PC-3 (cell line): ENCODE measurements around the gene REELD1.

ENCODE experiments used
- EZH2 ChIP-seq: fragments of 300-600 bp; sonication (generic); IDR thresholded peaks from one replicate; pipeline ENCODE4 v1.6.1; 2017; ENCODE audit warnings: antibody characterized with exemption, mild to moderate bottlenecking, low read length; ENCODE audit not compliant: unreplicated experiment
- EZH2phosphoT487 ChIP-seq: fragments of 300-600 bp; sonication (generic); IDR thresholded peaks from 2 replicates; pipeline ENCODE4 v1.6.1; 2018; ENCODE audit warnings: mild to moderate bottlenecking, antibody characterized with exemption, low read length, borderline replicate concordance
- TF ChIP-seq, protein P1 (sequence below): fragments of 300-600 bp; sonication (generic); conservative IDR thresholded peaks from 2 replicates; pipeline ENCODE4 v1.5.1; 2017; ENCODE audit warnings: antibody characterized with exemption, low read depth, mild to moderate bottlenecking, low read length

DNA sequence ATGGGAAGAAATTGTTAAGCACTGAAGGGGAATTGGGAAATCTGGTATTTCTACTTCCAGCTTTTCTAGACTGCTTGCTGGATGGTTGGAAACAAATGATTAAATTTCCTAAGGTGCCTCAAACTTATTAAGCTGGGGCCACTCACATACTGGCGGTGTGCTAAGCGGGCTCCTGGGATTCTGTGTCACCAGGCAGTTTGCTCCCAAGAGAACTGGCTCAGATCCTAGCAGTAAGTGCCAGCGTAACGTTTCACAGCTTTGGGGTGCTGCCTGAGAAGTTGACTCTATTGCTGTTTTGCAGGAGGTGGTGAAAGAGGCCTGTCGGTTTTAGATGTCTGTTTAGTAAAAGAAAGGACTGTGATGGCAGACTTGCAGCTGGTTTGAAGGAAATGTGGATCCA, 6.9 kb upstream of the REELD1 start:
- TF ChIP-seq, protein P1, sequence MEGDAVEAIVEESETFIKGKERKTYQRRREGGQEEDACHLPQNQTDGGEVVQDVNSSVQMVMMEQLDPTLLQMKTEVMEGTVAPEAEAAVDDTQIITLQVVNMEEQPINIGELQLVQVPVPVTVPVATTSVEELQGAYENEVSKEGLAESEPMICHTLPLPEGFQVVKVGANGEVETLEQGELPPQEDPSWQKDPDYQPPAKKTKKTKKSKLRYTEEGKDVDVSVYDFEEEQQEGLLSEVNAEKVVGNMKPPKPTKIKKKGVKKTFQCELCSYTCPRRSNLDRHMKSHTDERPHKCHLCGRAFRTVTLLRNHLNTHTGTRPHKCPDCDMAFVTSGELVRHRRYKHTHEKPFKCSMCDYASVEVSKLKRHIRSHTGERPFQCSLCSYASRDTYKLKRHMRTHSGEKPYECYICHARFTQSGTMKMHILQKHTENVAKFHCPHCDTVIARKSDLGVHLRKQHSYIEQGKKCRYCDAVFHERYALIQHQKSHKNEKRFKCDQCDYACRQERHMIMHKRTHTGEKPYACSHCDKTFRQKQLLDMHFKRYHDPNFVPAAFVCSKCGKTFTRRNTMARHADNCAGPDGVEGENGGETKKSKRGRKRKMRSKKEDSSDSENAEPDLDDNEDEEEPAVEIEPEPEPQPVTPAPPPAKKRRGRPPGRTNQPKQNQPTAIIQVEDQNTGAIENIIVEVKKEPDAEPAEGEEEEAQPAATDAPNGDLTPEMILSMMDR, result no peak
- no peak for TF ChIP-seq EZH2
- TF ChIP-seq EZH2phosphoT487, result no peak
